Measurements from ENCODE around the gene ASTN2. TPM values are rescaled to one million over a fixed set of nuclear protein-coding genes. Genes with fewer than 3 reads are reported as not detected.

Gene ASTN2
- polyA plus RNA-seq, 1 donor = 4.2 TPM

DNA sequence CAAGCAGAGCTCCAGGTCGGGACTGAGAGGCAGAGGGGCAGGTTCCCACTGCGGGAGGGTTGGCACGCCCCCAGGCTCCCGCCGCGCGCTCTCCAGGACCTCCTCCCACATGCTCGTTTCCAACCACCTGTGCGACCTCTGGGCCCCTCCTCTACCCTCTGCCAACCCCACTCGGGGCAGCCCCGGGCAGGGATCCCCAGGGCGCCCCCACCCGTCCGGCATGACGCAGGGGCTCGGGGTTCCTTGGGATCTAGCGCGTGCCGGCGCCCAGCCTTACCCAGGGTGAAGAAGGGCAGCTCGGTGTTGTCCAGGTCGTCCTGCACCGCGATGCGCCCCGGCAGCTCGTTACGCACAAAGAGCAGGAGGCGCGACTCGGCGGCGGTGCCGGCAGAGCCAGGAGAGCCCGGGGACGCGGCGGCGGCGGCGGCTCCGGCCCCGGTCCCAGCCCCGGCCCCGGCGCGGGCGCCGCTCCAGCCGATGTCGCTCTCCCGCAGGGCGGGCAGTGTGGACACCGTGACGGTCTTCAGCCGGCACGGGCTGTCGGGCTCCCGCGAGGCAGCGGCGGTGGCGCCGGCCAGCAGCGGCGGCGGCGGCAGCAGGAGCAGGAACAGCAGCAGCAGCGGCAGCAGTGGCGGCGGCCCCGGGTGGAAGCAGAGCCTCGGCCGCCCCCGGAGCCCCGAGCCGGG lies 494 bp downstream of the ASTN2 start:
- no peak for DNase-seq

DNA sequence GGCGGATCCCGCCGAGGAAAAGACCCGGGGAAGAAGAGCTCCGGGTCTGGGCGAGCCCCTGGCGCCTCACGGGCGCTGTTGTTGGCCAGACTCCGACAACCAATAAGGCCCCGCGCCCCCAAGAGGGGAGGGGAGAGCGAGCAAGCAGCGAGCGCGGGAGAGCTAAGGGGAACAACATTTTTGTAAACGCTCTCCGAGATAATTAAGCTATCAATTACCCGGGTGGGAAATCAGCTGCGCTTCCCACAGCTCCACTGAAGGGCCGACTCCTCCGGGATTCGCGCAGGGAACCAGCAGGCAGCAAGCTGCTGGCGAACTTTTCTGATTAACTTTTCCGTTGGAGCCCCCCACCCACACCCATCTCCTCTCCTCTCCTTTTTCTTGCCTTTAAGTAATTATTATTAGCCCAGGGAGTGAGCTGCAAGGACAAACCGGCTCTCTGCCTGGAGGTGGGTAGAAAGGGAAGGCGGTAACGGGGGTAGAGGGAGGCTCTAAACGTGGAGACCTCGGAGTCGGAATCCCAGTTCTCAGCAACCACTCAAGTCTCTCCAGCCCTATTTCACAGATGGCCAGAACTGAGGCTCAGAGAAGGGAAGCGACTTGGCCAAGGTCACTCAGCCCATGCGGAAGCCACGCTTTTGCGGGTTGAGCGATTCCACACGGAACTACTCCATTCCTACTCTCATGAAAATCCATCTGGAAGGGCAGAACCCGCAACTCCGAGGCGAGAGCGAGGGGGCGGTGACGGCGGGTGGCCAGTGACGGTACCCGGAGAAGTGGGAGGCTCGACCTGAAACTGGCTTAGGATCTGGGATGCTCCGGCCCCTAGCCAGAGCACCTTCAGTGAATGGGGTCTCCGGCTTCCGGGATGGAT lies 1.3 kb downstream of the ASTN2 start:
- DNase-seq = no peak

GRCh38 chr9:117412841-117413240 lies 2.0 kb downstream of the ASTN2 start:
- DNase-seq = no peak

GRCh38 chr9:117412006-117412715 lies 2.7 kb downstream of the ASTN2 start:
- no peak for DNase-seq

DNA sequence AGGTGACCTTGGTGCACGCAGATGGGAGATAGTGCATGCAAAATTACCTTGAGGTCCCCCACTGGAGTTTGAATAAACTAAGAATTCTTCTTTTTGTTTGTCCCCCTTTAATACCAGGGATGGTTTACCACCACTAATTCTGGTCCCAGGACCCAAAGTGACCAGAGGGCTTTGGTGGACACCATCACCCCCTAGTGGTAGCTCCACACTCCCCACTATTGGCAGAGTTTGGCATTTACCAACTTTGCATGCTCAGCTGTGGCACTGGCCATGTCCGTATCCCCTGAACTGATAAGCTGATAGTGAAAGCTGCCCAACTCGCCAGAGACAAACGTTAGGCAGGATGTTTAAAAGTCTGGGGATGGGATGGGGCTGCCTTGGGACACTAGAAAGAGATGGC lies 3.3 kb downstream of the ASTN2 start:
- DNase-seq = no peak

GRCh38 chr9:117409321-117409720 lies 5.5 kb downstream of the ASTN2 start:
- no peak for DNase-seq

GRCh38 chr9:117407436-117408022 lies 7.3 kb downstream of the ASTN2 start:
- DNase-seq = no peak

DNA sequence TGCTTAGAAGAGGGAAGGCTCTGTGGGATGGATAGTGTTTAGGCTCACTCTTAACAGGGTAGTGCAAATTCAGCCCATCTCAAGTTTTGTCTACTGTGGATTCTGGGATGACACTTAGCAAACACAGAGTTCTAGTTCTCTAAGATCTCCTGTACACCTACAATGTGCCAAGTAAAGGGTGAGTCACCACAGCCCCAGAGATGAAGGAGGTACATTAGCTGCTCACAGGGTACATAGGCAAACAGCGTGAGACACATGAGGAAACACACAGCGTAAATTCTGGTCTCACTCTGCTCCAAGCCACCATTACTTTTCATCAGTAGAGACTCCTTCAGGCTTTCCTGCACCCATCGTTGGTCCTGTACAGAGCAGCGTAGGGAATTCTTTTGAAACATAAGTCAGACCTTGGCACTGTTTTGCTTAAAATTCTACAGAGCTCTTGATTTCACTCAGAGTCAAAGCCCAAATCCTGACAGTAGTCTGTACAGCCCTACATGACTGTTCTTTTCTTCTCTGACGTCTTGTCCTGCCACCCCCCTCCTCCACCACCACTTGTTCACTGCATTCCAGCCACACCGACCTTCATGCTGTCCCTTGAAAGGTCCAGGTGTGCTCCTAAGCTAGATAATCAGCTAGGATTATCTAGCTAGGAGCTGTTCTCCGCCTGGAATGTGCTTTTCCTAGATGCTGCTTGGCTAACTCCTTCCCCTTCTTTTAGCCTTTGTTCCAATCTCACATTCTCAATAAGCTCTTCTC lies 8.7 kb downstream of the ASTN2 start:
- DNase-seq = no peak

GRCh38 chr9:117403848-117404247 lies 11.0 kb downstream of the ASTN2 start:
- no peak for DNase-seq

DNA sequence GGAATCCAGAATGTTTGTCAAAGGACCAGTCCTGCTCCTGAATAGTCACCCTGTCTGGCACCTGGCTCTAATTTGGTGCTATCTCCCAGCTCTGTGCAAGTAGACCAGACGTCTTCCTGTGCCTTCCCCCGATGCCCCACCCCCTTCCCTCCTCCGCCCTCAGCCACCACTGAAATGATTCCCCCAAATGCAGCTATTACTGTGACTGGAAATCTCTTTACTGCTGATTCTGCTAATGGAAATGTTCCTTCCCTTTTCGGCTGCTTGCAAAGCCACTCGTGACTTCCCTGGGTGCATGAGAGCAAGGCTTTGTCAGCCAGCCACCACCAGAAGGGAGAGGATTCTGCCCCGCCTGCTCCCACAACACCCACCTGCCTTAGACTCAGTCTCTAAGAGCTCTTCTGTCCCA lies 11.4 kb downstream of the ASTN2 start:
- no peak for DNase-seq

DNA sequence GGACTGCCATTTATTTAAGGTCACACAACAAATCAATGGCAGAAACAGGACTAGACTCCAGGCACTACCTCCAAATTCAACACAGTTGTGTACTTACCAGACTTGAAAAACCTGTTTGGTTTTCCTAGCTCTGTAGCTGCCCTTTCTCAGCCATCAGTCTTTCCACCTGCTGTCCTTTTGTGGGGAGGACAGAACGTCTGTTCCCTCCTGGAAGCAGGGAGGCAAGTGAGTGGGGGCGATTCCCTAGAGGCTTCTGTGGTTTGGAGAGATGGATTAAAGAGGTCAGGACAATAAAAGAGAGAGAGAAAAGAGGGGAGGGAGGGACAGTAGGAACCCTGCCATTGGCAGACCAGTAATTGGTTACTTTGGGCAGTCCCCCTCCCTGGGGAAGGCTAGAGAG lies 14.7 kb downstream of the ASTN2 start:
- no peak for DNase-seq

DNA sequence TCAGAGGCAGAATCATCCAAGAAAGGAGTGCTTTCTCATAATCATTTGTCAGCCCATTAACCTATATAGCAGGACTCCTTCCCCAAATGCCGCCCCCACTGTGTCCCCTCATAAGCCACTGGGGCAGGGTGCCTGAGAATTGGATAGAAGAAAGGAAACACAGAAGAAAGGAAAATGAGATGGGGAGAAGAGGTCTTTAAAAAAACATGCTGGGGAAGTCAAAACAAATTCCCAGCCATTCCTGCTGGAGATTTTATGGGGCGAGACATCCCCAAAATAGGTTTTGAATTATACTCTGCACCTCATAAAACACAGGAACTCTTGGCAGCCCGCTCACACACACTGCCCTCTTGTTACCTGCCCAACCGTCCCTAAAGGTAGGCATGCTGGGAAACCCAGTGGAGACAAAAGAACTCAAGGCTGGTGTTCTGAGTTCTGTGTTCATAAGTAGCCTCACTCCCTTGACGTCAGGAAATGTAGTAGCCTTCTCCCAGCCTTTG lies 19.7 kb downstream of the ASTN2 start:
- DNase-seq = no peak

DNA sequence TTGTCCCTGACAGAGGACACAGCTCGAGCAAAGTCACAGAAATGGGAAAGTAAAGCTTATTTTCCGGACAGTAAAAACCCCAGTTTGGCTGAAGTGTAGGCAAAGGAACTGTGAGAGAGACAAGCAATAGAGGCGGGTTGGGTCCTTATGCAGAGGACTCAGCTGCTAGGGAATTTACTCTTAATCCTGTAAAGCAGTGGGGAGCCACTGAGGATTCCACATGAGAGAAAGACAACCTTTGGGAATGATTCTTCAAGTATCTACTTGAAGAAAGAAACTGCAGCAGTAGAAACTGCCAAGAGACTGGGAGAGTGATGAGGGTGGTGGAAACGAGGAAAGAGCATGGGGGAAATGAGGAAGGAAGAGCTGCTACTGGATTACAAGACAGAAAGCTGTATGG lies 20.2 kb downstream of the ASTN2 start:
- DNase-seq = no peak

DNA sequence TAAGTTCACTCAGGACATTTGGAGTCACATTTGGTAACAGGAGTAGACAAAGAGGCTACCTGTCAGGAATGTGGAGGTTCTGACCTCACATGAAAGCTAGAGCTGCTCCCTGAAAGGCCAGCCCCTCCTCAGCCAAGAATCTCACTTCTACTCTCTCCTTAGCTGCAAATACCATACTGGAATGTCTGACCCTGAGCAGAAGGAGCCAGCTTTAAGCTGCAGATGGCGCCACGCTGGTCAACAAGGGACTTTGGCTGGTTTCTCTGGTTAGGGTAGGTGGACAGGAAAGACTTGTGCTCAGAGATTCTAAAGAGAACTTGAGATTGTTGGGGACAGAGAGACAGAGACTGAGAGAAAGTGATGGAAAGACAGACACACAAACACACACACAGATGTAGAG lies 21.9 kb downstream of the ASTN2 start:
- no peak for DNase-seq

GRCh38 chr9:117387422-117387821 lies 27.4 kb downstream of the ASTN2 start:
- DNase-seq = no peak

DNA sequence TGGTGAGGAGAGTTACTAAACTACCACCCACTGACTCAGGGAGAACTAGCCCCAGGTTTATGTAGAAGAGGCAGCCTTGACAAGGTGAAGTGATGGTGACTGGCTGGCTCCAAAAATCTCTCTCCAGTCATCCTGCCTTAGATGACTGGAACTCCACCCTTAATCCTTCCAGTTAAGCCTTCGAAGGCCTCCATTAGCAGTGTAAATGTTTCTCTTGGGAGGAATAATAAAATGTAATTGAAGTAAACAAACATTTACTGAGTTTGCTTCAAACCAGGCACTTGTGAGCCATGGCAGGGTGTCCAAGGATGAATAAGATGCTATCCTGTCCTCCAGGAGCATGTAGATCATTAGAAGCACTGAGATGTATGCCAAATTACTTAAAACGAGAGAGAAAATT lies 35.5 kb downstream of the ASTN2 start:
- no peak for DNase-seq

DNA sequence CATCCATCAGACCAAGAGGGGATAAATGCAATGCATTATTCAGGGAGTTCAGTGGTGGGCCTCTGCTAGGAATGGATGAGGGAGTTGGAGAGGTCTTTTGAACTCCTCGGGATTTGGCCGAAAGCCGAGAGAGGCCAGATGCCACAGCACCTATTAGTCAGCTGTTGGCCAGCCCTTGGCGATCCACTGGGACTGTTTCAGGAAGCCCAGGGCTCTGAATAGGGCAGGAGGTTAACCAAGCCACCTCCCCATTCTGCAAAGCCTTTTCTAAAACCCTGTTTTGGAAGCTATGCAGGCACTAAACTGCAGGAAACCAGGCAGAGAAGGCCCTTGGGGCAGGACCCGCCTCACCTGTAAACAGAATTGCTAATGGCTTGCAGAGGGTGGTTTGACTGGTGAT lies 37.8 kb downstream of the ASTN2 start:
- no peak for DNase-seq

- DNase-seq = no peak
These were observed 38.9 kb downstream of the ASTN2 start for GRCh38 chr9:117375956-117376355.

DNA sequence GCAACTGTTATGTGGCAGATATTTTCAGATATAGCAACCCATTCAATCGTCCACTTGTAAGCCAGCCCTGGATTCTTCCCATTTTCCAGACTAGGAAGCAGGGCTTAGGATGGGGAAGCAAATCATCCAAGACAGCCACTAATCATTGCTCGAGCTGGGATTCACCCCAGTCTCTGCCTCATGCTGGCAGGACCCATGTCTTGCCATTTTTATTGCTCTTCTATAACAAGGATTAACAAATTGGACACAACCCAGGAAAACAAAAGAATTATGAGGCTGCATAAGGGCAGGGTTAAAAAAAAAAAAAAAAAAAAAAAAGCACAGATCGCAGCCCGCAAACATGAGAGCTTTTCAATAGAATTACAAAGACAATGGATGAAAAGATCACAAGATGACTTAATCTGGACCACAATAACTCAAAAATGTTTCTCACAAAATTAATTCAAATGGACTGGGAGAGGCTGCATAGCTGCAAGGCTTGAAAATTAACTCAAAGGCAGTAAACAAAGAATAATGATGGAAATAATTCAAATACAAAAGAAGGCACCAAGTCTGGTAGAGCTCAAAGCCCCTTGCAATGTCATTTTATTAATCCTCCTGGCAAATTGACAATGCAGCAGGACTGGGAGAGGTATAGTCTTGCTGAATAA lies 40.7 kb downstream of the ASTN2 start:
- DNase-seq = no peak

- no peak for DNase-seq
These were observed 46.1 kb downstream of the ASTN2 start for GRCh38 chr9:117368684-117369230.

GRCh38 chr9:117365438-117365837 lies 49.4 kb downstream of the ASTN2 start:
- no peak for DNase-seq
